Epithelial cell of proximal tubule (primary cell): Measurements from ENCODE around the gene FRMPD4. TPM values are rescaled to one million over a fixed set of nuclear protein-coding genes. Genes with fewer than 3 reads are reported as not detected.

Source experiments
- DNase-seq: peaks from one replicate; pipeline ENCODE4 v3.0.0-alpha.2; 2011; ENCODE audit warnings: low read depth
- H3K4me3 ChIP-seq: 2 replicates; pipeline ENCODE4 v1.5.1; 2011; ENCODE audit warnings: low read depth, mild to moderate bottlenecking, low read length
- total RNA-seq: library from RNA; depleted of rRNA; stranded (reverse); fragments of >200 nt; gene quantifications from 2 replicates; pipeline ENCODE4 v1.2.3, GENCODE V29; 2015
- TF ChIP-seq, protein P1 (sequence below): conservative IDR thresholded peaks from 2 replicates; pipeline ENCODE4 v1.5.1; 2012; ENCODE audit warnings: low read depth, mild to moderate bottlenecking, low read length

FRMPD4 gene
- total RNA-seq, 1 donor from 2014 or later: 0.06 TPM

DNA sequence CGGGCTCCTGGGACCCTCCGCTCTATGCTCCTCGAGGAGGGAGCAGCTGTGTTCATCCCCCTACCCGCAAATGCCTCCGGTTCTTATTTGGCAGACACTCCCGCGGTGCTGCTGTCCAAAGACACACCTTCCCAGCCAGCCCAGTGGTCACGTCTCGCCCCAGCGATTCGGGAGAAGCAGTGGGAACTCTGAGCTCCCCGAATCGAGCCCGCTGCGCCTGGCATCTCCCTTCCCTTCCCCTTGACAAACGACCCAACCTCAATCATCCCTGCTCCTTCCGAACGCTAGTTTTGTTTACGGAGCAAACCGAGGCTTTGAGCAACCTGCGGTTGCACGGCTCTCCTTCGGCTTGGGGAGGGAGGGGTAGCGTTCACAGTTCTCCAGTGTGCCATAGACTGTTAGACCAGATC, 317 bp upstream of the FRMPD4 start:
- no peak for DNase-seq
- H3K4me3 ChIP-seq: peak overlapping the region; percentile 38
- TF ChIP-seq, protein P1, sequence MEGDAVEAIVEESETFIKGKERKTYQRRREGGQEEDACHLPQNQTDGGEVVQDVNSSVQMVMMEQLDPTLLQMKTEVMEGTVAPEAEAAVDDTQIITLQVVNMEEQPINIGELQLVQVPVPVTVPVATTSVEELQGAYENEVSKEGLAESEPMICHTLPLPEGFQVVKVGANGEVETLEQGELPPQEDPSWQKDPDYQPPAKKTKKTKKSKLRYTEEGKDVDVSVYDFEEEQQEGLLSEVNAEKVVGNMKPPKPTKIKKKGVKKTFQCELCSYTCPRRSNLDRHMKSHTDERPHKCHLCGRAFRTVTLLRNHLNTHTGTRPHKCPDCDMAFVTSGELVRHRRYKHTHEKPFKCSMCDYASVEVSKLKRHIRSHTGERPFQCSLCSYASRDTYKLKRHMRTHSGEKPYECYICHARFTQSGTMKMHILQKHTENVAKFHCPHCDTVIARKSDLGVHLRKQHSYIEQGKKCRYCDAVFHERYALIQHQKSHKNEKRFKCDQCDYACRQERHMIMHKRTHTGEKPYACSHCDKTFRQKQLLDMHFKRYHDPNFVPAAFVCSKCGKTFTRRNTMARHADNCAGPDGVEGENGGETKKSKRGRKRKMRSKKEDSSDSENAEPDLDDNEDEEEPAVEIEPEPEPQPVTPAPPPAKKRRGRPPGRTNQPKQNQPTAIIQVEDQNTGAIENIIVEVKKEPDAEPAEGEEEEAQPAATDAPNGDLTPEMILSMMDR: no peak

- no peak for DNase-seq
Observed at GRCh38 chrX:12139934-12140611, 1.8 kb downstream of the FRMPD4 start.

DNA sequence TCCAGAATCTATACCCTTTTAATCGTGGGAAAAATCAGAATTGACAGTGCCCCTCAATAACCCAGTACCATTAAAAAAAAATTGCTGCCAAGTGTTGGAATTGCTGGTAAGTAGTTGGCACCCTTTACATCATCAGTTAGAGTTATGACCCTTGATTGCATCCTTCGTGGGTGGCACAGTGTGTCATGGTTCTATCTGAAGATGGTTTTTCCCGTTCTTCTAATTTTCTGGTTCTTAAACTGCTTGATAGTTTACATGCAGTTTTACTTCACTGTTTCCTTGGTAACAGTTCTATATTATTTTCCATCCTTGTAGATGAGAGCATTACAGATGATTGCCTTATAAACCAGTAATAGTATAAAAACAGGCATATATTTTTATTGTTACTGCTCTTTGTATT, 3.2 kb downstream of the FRMPD4 start:
- DNase-seq: no peak
- no peak overlapping the region for H3K4me3 ChIP-seq
- TF ChIP-seq, protein P1: no peak

More at GRCh38 chrX:12139934-12140611, 1.8 kb downstream of the FRMPD4 start:
- no peak overlapping the region for H3K4me3 ChIP-seq
- TF ChIP-seq, protein P1: no peak

GRCh38 chrX:12142661-12143060, 4.4 kb downstream of the FRMPD4 start:
- no peak overlapping the region for H3K4me3 ChIP-seq
- no peak for DNase-seq
- TF ChIP-seq, protein P1: no peak

GRCh38 chrX:12145402-12145801, 7.1 kb downstream of the FRMPD4 start:
- DNase-seq: no peak
- no peak overlapping the region for H3K4me3 ChIP-seq
- TF ChIP-seq, protein P1: no peak

DNA sequence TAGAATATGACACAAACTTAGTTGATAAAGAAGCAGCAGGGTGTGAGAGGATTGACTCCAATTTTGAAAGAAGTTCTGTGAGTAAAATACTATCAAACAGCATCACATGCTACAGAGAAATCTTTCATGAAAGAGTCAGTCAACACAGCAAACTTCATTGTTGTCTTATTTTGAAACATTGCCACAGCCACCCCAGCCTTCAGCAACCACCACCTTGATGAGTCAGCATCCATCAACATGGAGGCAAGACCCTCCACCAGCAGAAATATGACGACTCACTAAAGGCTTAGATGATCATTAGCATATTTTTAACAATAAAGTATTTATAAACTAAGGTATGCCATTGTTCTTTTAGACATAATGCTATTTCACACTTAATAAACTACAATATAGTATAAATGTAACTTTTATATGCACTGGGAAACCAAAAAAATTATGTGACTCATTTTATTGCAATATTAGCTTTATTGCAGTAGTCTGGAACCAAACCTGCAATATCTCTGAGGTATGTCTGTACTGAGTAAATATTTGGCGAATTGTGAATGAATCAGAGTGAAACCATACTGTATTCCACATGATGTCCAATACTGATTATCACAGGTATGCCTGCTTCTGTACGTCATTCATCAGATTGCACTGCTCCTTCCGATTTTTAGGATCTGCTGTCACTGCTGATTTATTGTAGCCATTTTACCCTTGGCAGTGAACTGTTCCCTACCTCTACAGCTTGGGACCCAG, 11.6 kb downstream of the FRMPD4 start:
- no peak for DNase-seq
- H3K4me3 ChIP-seq: no peak overlapping the region
- TF ChIP-seq, protein P1: no peak

- DNase-seq: no peak
- TF ChIP-seq, protein P1: no peak
- no peak overlapping the region for H3K4me3 ChIP-seq
Observed at GRCh38 chrX:12153317-12153716, 15.0 kb downstream of the FRMPD4 start.
